GM12878 (cell line): ENCODE data around the gene ZFYVE21. TPM values are rescaled to one million over a fixed set of nuclear protein-coding genes. Genes with fewer than 3 reads are reported as not detected.
A peak's percentile ranks its signal among the peaks of the same experiment; 100 is the strongest.
"Not testable (repeated sequence)": the region's sequence is repeated elsewhere in the genome, so short reads cannot be mapped to it uniquely, and the experiment has no call there.

ENCODE experiments used
- ATAC-seq: fragments of 200-7000 bp; cut with Tn5 transposase; 3 replicates; pipeline ENCODE4 v1.9.1; 2020; ENCODE audit warnings: mild to moderate bottlenecking, moderate library complexity
- BruUV-seq: library from RNA; stranded (reverse); fragments of 400-500 nt; replicated peaks from 2 replicates; lab custom pipeline; 2021; lab: Mats Ljungman, UMichigan
- CTCF ChIA-PET: fragments of 300-600 bp; sonication (Branson Sonifier 250); formaldehyde crosslinking; extraction: SDS; loops from one replicate; lab custom pipeline; 2021; ENCODE audit warnings: inconsistent platforms; lab: Yijun Ruan, JAX
- POLR2A ChIA-PET: fragments of 350-600 bp; formaldehyde crosslinking; extraction: SDS; loops from one replicate; lab custom pipeline; 2021; ENCODE audit warnings: inconsistent platforms; lab: Charles Lee
- RAD21 ChIA-PET: fragments of 300-600 bp; sonication (Branson Sonifier 250); formaldehyde crosslinking; loops from one replicate; lab custom pipeline; 2023; ENCODE audit warnings: antibody characterized with exemption; ENCODE audit not compliant: unreplicated experiment; lab: Charles Lee
- SMC1A ChIA-PET: fragments of 300-600 bp; sonication (Branson Sonifier 250); formaldehyde crosslinking; loops from one replicate; lab custom pipeline; 2023; ENCODE audit not compliant: unreplicated experiment, uncharacterized antibody; lab: Charles Lee
- DNase-seq: peaks from one replicate; pipeline ENCODE4 v3.0.0-alpha.2; 2011; ENCODE audit warnings: low read depth, low spot score
- FAIRE-seq: peaks from 3 replicates; lab custom pipeline; 2011; peaks lifted over from hg19 to GRCh38; lab: Jason Lieb, UNC
- H2AFZ ChIP-seq: 2 replicates; pipeline ENCODE4 v1.6.0; 2011; ENCODE audit warnings: low read depth, low read length, control low read depth; ENCODE audit not compliant: control insufficient read depth
- H3K27ac ChIP-seq: 2 replicates; pipeline ENCODE4 v1.5.1; 2011; ENCODE audit warnings: control low read depth; ENCODE audit not compliant: control insufficient read depth, insufficient read depth
- H3K27me3 ChIP-seq, 2 experiments: replicated peaks in 1 of 2; 2 replicates each; pipeline versions ENCODE4 v1.6.0 to v1.6.1; 2011; ENCODE audit warnings: low read length in 1 of 2; ENCODE audit not compliant: control insufficient read depth in 2 of 2, insufficient read depth in 2 of 2
- H3K36me3 ChIP-seq, 2 experiments: 2 replicates each; pipeline ENCODE4 v1.5.1; 2011; ENCODE audit warnings: low read length in 1 of 2; ENCODE audit not compliant: control insufficient read depth in 2 of 2, insufficient read depth in 2 of 2
- H3K4me1 ChIP-seq: 2 replicates; pipeline ENCODE4 v1.6.1; 2011; ENCODE audit warnings: mild to moderate bottlenecking, low read length, moderate library complexity, mixed read lengths; ENCODE audit not compliant: control insufficient read depth, insufficient read depth
- H3K4me2 ChIP-seq: 2 replicates; pipeline ENCODE4 v1.6.0; 2011; ENCODE audit warnings: control low read depth; ENCODE audit not compliant: control insufficient read depth, insufficient read depth
- H3K4me3 ChIP-seq: fragments of 200-600 bp; sonication (generic); 2 replicates; pipeline ENCODE4 v1.5.1; 2016
- H3K79me2 ChIP-seq: 2 replicates; pipeline ENCODE4 v1.6.0; 2011; ENCODE audit warnings: low read length; ENCODE audit not compliant: control insufficient read depth, insufficient read depth
- H3K9ac ChIP-seq: 2 replicates; pipeline ENCODE4 v1.8.0; 2011; ENCODE audit warnings: low read length, control low read depth, mixed read lengths; ENCODE audit not compliant: control insufficient read depth, insufficient read depth
- H3K9me3 ChIP-seq: replicated peaks from 3 replicates; pipeline ENCODE4 v1.5.1; 2011; ENCODE audit warnings: mild to moderate bottlenecking, low read length; ENCODE audit not compliant: control insufficient read depth, insufficient read depth
- H4K20me1 ChIP-seq: 2 replicates; pipeline ENCODE4 v1.6.0; 2011; ENCODE audit not compliant: control insufficient read depth, insufficient read depth
- BHLHE40 ChIP-seq, 2 experiments: fragments of 450-650 bp in 1 of 2; IDR thresholded peaks; 2 replicates each; pipeline ENCODE4 v1.6.1; 2011 to 2017; ENCODE audit warnings: low read depth in 2 of 2, borderline replicate concordance in 1 of 2, improper control_type of control experiment in 1 of 2, low read length in 1 of 2, mild to moderate bottlenecking in 1 of 2
- EED ChIP-seq: sonication (generic); IDR thresholded peaks from 2 replicates; pipeline ENCODE4 v1.6.1; 2016; ENCODE audit warnings: antibody characterized with exemption, low read depth
- IKZF1 ChIP-seq: fragments of 450-650 bp; conservative IDR thresholded peaks from 2 replicates; pipeline ENCODE4 v1.6.1; 2017; ENCODE audit warnings: antibody characterized with exemption, mild to moderate bottlenecking
- IKZF2 ChIP-seq, 2 experiments: fragments of 450-650 bp; IDR thresholded peaks; 2 replicates each; pipeline ENCODE4 v1.6.1; 2017; ENCODE audit warnings: mild to moderate bottlenecking in 2 of 2, moderate library complexity in 2 of 2
- NR2F1 ChIP-seq: fragments of 450-650 bp; conservative IDR thresholded peaks from 2 replicates; pipeline ENCODE4 v1.6.1; 2017; ENCODE audit warnings: mild to moderate bottlenecking
- PAX5 ChIP-seq: IDR thresholded peaks from 2 replicates; pipeline ENCODE4 v1.6.1; 2011; ENCODE audit warnings: low read depth, low read length, borderline replicate concordance
- RUNX3 ChIP-seq: IDR thresholded peaks from 2 replicates; pipeline ENCODE4 v1.6.1; 2012; ENCODE audit warnings: low read length, inconsistent platforms
- TCF12 ChIP-seq: IDR thresholded peaks from 2 replicates; pipeline ENCODE4 v1.6.1; 2011; ENCODE audit warnings: low read depth, mild to moderate bottlenecking, low read length
- TCF3 ChIP-seq: IDR thresholded peaks from 2 replicates; pipeline ENCODE4 v1.6.1; 2012; ENCODE audit warnings: low read depth, mild to moderate bottlenecking, low read length, borderline replicate concordance; ENCODE audit not compliant: insufficient read depth
- WGBS: methylation state at CpG from one replicate; pipeline ENCODE4 v1.1.6; 2016; ENCODE audit warnings: low lambda C conversion rate; ENCODE audit not compliant: insufficient replicate concordance, insufficient coverage; ENCODE audit errors: missing lambda C conversion rate; 5-methylcytosine and 5-hydroxymethylcytosine counted together
- in situ Hi-C: fragments of 300-500 bp; cut with MboI; formaldehyde crosslinking; loops from 9 replicates; pipeline ENCODE4 v1.14.3; 2018; ENCODE audit warnings: mixed read lengths
- intact Hi-C: fragments of 100-400 bp; cut with micrococcal nuclease; formaldehyde crosslinking; loops from one replicate; pipeline ENCODE4 v1.14.2; 2022; ENCODE audit not compliant: unreplicated experiment
- polyA plus RNA-seq, 11 experiments: library from polyadenylated mRNA; depleted of rRNA in 4 of 11; unstranded in 6 of 11; stranded (reverse) in 5 of 11; fragments of >200 nt; fragmentation: Nextera tagmentation in 4 of 11; fragmentation: Illumina TruSeq in 1 of 11; extraction: Ambion mirVana in 4 of 11; extraction: Trizol in 1 of 11; gene quantifications; 1 replicate in 1 of 11; 2 replicates in 10 of 11; pipeline versions ENCODE4 v1.2.1 to v1.2.3, GENCODE V29; 2011 to 2016; ENCODE audit warnings: inconsistent platforms in 2 of 11, missing spikeins in 2 of 11, low read depth in 1 of 11
- total RNA-seq, 4 experiments: library from RNA; depleted of rRNA in 3 of 4; stranded (reverse); fragments of >200 nt in 3 of 4; fragmentation: Illumina TruSeq in 1 of 4; extraction: Trizol in 1 of 4; gene quantifications; 2 replicates each; pipeline versions ENCODE4 v1.2.1 to v1.2.3, GENCODE V29; 2013 to 2021
- TF ChIP-seq, protein P1 (sequence below): fragments of 450-650 bp; IDR thresholded peaks from 2 replicates; pipeline ENCODE4 v1.6.1; 2017; ENCODE audit warnings: low read depth, mild to moderate bottlenecking, moderate library complexity

The ZFYVE21 gene
- total and polyA plus RNA-seq, 10 of the 15 experiments (the other 5 are each of a cell fraction or from before 2014, with no cell fraction given) = 0.79 to 21.7 (median 13.8) TPM

DNA sequence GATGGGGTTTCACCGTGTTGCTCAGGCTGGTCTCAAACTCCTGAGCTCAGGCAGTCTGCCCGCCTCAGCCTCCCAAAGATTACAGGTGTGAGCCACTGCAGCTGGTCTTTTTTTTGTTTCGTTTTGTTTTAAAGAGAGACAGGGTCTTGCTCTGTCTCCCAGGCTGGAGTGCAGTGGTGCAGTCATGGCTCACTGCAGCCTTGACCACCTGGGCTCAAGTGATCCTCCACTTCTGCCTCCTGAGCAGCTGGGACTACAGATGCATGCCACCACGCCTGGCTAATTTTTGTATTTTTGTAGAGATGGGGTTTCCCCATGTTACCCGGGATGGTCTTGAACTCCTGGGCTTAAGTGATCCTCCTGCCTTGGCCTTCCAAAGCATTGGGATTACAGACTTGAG, 24.0 kb upstream of the ZFYVE21 start:
- peak; percentile 77 for ATAC-seq
- Histone ChIP-seq H3K36me3 (peaks cover 9 to 18% of the 10 kb centered on the region in 2 experiments), H3K4me1 (peaks cover 38% of the 10 kb centered on the region), H3K4me2 (peak overlapping the region; percentile 86), H3K79me2 (peaks cover 11% of the 10 kb centered on the region), H3K27ac (peak overlapping the region; percentile 97)
- POLR2A ChIA-PET = interaction anchor here (0.6 to 0.9 kb wide), 3 partner anchors 24 to 987 kb away, joined by 3 to 4 read pairs (median 4); partner anchors contain the start of genes XRCC3 and ZFYVE21
- H3K9me3 ChIP-seq, H3K9ac ChIP-seq, H3K4me3 ChIP-seq, H2AFZ ChIP-seq, intact Hi-C loops, H3K27me3 ChIP-seq, FAIRE-seq, in situ Hi-C loops, BruUV-seq, H4K20me1 ChIP-seq: not testable (repeated sequence)
- WGBS = 0% methylated on average over 5 of the region's 5 CpGs
- RAD21 ChIA-PET = interaction anchor here (0.7 to 1.6 kb wide), 3 partner anchors 11 to 1923 kb away, joined by 3 to 4 read pairs (median 4); partner anchors contain the start of genes XRCC3 and ZFYVE21
- peak; percentile 77; the same call in 1 of the 2 replicates for TF ChIP-seq PAX5
- TF ChIP-seq, protein P1, sequence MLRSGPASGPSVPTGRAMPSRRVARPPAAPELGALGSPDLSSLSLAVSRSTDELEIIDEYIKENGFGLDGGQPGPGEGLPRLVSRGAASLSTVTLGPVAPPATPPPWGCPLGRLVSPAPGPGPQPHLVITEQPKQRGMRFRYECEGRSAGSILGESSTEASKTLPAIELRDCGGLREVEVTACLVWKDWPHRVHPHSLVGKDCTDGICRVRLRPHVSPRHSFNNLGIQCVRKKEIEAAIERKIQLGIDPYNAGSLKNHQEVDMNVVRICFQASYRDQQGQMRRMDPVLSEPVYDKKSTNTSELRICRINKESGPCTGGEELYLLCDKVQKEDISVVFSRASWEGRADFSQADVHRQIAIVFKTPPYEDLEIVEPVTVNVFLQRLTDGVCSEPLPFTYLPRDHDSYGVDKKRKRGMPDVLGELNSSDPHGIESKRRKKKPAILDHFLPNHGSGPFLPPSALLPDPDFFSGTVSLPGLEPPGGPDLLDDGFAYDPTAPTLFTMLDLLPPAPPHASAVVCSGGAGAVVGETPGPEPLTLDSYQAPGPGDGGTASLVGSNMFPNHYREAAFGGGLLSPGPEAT = 0 out of 2 replicates have a peak, but pooled peaks have one; percentile 48
- peak; percentile 50 to 68; a peak in 3 of 4 replicates for TF ChIP-seq IKZF2 (IDR thresholded peaks at IDR 0.05)
- TF ChIP-seq IKZF1 = peak; percentile 47; the same call in 1 of the 2 replicates
- peak in 1 of 2 experiments; percentile 48; a peak in 1 of 4 replicates for TF ChIP-seq BHLHE40 (IDR thresholded peaks at IDR 0.05; ENCODE audit: borderline replicate concordance in 1 of 2, low read depth in 2 of 2, low read length in 1 of 2)
- TF ChIP-seq TCF3 = peak; percentile 51; the same call in 1 of the 2 replicates
- TF ChIP-seq NR2F1 = peak; percentile 47; the same call in 1 of the 2 replicates
- 0 out of 2 replicates have a peak, but pooled peaks have one; percentile 9 for TF ChIP-seq RUNX3
- TF ChIP-seq EED = peak; percentile 56; the same call in 1 of the 2 replicates
- peak; percentile 67; the same call in 1 of the 2 replicates for TF ChIP-seq TCF12
- SMC1A ChIA-PET = interaction anchor here (0.5 to 1.0 kb wide), 4 partner anchors 62 to 245 kb away, joined by 3 read pairs; no protein-coding TSS in a partner anchor
- CTCF ChIA-PET = interaction anchor here (0.8 to 1.4 kb wide), 4 partner anchors 9 to 386 kb away, joined by 3 to 6 read pairs (median 4); no protein-coding TSS in a partner anchor
- DNase-seq = peak; percentile 31
